DMS79 (cell line): Measurements from ENCODE around the gene PSAPL1.
"Not testable (repeated sequence)": the region's sequence is repeated elsewhere in the genome, so short reads cannot be mapped to it uniquely, and the experiment has no call there.

Experiments
- DNase-seq: peaks from one replicate; lab custom pipeline; 2025; lab: John Stamatoyannopoulos, UW

Gene PSAPL1

DNA sequence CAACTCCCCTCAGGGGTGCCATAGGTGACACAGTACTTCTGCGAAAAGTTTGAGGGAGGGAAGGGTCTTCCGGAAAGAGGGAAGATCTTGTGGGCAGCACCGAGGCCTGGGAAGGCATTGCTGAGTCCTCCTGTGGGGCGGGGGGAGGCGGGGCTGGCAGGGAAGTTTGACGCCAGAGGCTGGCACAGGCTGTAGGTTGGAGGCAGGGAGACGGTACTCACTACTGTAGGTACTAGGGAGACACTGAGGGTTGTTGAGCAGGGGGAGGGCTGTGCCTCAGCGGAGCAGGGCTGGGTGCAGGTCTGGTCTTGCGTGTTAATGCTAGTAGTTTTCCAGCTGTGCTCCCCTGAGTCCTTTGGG lies 23.3 kb upstream of the PSAPL1 start:
- DNase-seq: no peak

GRCh38 chr4:7457201-7458065 lies 22.7 kb upstream of the PSAPL1 start:
- no peak for DNase-seq

DNA sequence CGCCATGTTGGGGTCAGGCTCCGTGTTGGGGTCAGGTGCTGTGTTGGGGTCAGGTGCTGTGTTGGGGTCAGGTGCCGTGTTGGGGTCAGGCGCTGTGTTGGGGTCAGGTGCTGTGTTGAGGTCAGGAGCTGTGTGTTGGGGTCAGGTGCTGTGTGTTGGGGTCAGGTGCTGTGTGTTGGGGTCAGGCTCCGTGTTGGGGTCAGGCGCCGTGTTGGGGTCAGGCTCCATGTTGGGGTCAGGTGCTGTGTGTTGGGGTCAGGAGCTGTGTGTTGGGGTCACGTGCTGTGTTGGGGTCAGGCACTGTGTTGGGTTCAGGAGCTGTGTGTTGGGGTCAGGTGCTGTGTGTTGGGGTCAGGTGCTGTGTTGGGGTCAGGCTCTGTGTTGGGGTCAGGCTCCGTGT lies 18.1 kb upstream of the PSAPL1 start:
- not testable (repeated sequence) for DNase-seq

DNA sequence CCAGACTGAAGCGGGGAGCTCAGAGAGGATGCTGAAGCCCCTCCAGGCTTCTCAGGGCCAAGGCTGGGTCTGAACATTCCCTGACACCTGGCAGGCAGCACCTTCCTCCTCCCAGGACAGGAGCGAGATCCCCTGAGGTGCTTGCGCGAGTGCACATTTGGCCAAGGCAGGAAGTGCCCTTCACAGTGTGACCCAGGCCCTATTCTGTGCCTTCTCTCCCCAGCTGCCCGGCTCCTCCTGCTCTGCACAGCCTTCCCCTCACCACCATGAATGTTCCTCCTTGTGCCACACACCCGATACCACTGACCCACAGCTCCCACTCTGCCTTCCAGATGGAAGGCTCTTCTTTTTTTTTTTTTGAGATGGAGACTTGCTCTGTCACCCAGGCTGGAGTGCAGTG lies 17.1 kb upstream of the PSAPL1 start:
- no peak for DNase-seq

DNA sequence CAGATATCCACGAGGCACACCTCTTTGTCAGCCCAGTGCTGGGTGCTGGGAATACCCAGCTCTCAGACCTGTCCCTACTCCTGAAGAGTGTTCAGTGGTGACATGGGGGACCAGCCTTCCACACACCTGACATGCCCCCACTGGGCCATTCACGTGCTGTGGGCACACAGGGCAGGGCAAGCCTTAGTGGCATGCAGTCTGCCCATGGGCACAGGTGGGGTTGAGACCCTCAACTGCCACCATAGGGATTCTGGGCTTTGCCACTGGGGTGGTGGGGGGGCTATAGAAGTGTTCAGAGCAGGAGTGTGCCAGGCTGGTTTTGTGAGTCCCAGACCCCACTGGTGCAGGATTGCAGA lies 16.7 kb upstream of the PSAPL1 start:
- no peak for DNase-seq

GRCh38 chr4:7450775-7451433 lies 16.2 kb upstream of the PSAPL1 start:
- no peak for DNase-seq

GRCh38 chr4:7448036-7448435 lies 13.3 kb upstream of the PSAPL1 start:
- no peak for DNase-seq

DNA sequence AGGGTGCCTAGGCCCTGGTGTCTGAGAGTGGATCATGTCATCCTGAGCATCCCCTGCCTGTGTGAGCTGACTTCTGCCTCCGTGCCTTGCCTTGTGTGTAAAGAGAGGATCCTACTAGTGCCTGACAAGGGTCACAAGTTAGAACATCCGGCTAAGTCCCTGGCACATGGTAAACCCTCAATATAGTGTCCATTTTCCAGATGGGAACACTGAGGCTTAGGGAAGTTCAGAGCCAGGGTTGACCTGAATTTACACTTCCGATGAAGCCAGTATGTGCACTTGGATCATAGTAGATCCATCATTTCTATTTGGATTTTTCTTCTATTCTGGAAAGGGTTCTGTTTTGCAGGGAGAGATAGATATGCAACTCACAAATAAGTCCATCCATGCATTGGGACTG lies 12.5 kb upstream of the PSAPL1 start:
- DNase-seq: no peak

DNA sequence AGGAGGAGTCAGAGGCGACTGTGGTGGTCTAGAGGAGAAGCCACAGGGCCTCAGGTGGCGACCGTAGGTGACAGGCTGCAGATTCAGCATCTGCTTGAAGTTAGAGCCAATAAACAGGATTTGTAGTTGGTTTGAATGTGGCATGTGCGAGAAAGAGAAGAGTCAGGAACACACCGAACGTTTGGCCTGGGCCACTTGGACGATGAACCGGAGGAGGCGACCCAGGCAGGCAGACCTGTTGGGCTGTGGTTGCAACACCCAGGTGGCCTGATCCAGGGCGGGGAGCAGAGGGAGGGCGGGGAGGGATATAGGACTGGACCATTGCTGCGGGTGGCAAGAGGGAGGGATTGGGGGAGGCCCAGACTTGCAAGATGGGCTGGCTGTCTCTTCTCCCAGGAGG lies 10.0 kb upstream of the PSAPL1 start:
- DNase-seq: no peak

GRCh38 chr4:7444314-7444713 lies 9.6 kb upstream of the PSAPL1 start:
- no peak for DNase-seq

GRCh38 chr4:7442574-7443162 lies 7.9 kb upstream of the PSAPL1 start:
- no peak for DNase-seq

DNA sequence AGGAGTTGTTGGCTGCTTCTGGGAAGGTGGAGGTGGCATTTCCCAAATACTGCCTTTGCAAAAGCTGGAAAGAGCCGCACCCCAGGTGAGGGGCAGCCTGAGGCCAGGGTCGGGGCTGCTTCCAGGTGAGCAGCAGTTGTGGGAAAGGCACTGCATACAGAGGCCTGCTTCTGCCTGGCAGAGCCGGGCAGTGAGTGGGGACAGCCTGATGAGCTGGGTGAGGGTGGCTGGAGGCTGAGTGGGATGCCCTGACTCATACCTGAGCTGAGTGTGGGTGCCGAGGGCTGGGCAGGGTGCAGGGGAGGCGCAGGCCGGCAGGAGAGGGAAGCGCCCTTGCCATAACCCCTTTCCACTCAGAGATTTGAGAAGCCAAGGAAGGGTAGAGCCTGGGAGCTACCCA lies 6.5 kb upstream of the PSAPL1 start:
- DNase-seq: no peak

DNA sequence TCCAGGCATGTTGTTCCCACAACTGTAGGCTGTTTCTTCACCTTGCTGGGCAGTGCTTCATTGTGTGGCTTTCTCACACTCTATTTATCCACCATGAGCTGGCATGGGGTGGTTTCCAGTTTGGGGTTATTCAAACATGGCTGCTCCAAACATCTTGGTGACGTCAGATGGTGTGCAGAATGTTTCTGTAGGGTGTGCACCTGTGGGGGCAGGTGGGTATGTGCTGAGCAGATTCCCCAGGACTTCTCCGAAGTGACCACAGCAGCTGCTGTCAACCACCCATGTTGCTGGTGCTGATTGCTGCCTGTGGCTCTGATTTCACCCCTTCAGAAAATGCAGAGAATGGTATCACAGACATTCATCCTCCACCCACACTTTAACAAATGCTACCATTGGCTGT lies 5.0 kb upstream of the PSAPL1 start:
- DNase-seq: no peak

DNA sequence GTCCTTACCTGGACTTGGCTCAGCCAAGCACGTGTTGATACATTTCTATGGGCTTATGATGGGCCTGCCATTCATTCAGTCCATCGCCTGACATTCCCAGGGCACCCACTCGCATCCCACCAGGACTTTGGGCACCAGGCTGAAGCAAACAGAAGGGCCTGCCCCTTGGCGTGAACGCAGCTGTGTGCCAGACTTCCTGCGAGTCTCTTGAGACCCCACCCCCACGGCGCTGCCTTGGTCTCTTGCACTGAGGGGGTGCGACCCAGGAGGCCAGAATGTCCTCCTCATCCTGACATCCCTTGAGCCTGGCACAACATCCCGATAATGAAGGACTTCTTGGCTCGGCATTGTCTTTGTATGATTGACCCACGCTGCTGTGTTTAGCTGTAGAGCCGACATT lies 1.5 kb upstream of the PSAPL1 start:
- DNase-seq: no peak

DNA sequence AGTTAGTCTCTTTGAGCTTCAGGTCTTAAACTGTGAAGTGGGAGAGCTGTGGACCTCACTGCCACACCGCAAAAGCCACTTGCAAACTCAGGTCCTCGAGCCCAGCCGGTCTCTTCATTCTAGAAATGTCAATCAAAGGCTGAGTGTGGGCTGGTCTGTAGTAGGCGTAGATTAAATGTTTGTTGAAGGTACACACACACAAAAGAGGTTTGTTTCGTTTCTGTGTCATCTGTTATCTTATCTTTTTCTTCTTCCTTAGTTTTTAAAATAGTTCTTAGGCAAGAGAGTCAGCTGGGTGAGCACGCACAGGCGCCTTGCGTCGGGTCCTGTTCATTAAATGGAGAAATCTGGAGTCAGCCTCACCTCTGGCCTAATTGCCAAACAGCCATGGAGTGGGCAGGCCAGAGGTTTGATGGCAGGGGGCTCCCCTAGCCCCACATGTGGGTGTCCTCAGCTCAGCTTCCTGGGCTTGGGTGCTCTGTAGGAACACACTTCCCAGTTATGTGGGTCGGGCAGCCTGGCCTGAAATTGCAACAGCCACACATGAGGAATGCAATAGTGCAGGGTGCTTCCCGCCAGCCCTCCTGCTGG lies 836 bp upstream of the PSAPL1 start:
- DNase-seq: no peak

DNA sequence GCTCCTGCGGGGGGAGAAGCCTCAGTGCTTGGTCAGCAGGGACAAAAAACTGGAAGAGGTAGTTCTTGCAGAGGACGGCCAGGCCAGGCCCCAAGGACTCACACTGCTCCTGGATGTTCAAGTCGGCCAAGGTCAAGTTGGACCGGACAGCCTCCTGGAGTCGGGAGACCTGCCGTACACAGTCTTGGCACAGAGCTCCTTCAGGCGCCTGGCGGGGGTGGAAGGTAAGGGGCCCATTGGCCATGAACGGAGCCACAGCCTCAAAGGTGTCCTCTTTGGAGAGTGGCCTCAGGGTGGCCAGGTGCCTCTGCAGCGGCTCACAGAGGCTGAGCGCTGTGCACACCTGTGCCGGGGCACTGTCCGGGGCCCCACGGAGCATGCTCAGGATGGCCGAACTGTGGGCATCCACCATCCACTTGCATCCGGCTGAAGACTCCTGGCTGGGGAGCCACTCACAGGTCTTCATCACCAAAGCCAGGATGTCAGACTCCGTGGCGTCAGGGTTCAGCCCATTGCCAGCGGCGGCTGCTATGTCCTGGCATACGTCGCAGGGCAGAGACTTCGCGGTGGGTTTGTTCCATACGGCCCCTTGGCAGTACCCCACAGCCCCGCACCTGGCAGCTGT lies 477 bp downstream of the PSAPL1 start:
- DNase-seq: no peak

DNA sequence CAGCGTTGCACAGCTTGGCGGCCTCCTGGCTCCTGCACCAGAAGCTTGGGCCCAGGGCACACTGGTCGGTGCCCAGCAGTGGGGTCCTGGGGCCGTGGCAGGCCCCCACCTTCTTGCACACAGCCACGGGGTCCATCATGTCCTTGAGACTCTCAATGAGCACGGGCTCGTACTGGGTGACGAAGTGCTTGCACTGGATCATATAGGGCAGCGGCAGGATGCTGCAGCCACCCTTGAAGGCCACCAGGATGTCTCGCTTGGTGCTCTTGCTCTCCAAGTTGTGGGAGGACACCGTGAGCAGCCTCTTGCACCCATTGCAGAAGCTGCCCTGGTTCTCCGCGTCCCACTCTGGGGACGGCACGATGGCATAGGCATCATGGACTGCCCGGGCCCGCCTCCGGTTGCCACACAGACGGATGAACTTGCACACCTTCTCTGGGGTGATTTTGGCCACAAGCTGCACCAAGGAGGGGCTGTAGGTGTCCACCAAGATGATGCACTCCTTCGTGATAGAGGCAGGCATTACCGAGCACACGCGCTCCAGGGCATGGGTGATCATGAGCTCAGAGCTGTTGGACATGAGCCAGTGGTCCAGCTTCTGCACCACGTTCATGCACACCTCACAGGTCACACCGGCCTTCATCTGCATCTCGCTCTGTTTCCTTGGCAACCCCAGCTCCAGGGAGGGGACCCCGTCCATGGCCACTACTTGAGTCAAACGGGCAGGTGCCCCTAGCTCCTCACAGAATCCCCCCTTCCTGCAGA lies 1.2 kb downstream of the PSAPL1 start:
- DNase-seq: no peak

GRCh38 chr4:7432531-7433375 lies 2.0 kb downstream of the PSAPL1 start:
- no peak for DNase-seq

DNA sequence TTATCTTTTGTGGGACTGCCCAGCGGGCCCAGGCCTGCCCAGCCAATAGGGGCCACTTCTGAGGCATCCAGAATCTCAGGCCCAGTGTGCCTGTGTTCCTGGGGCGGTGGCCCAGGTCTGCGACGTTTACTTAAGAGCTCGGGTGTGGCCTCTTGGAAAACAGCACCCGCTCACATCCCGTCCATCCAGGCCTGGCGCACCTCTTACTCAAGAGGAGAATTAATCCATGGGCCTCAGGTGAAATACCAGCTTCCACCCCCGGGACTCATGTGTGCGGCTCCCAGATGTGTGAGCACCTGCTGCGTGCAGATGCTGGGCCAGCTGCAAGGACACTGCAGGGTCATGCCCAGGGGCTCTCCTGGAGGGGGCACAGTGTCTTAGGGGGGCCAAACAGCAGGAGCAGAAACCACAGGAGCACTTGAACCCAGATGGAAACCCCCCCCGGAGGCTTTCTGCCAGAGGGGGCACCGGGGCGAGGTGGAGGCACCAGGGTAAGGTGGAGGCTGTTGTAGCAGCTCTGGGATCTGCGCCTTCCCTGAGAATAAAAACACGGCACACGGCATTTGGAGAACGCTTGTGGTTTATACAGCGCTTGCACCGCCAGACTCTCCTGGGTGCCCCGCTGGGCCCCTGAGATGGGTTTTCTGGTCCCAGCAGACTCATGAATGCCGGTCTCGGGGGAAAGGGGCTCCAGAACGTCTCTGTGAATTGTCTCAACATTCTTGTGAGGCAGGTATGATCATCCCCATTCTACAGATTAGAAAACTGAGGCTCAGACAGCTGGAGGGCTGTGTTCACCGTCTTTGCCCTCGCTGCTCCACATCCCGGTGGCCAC lies 2.8 kb downstream of the PSAPL1 start:
- DNase-seq: no peak
